ENCODE measurements around the gene FBXO34.

FBXO34 gene

DNA sequence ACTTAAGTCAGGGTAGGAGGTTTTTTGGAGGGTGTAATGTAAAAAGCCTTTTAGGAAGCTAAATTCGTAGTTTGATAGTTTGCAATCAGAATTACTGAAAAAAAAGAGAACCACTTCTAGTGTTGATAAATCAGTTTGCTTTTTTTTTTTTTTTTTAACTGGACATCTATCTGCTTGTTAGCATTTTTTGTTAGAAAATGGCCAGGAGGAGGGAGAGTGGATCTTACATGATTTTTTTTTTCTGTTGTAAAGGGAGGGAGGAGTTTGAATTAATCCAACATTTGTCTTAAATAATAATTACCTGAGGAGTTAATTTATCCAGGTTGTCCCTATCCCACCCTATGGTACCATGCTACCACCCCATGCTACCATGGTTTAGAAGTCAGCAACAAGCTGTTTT lies 1.2 kb downstream of the FBXO34 start:
- DNase-seq, result no peak

DNA sequence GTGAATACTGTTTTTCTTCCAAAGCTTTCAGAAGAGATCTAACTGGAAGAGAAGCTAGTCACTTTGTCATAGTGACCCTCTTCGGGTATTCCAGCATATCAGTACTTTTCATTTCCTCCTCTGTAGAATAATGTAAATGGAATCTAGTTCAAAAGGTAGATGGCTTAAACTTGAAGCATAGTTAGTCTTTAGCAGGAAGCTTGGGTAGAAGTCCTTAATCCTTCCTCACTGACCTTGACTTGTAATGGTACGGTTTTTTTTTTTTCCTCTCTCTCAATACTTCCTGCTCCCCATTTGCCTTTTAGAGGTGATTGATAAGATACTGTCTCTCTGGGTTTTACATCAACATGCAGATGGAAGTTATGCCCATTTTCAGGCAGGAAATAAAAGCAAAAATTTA lies 1.7 kb downstream of the FBXO34 start:
- no peak for DNase-seq

DNA sequence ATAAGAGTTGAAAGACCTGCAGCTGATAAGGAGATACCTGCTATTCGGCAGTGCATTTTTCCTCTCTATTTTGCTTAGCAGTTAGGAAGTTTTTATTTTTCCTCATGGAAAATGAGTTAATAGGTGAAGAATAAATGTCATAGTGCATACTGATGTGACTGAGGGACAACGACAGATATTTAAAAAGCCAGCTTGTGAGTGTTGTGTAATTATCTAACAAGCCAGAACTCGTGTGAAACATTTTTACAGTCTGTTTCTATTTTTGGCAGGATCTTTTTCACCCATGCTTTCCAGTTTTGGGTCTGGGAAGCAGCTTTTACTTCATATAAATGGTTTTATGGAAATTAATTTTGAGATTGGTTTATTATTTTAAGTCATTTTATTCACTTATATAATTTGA lies 2.9 kb downstream of the FBXO34 start:
- no peak for DNase-seq

DNA sequence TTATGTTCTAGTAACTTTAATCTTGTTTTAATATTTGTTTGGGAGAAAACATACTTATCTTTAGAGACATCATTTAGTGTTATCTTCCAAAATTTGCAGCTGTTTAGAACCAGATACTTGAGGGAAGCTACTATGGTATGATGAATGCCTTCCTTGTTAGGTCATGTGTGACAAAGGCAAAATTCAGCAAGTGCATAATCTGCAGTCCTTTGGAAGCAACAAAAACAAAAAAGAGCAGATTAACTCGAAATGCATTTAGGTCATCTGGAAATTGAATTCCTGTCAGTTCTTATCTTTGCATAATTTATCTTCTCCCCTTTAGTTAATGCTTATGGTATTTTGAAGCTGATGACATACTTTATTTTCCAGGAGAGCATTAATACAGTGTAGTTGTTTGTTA lies 3.5 kb downstream of the FBXO34 start:
- DNase-seq, result no peak

DNA sequence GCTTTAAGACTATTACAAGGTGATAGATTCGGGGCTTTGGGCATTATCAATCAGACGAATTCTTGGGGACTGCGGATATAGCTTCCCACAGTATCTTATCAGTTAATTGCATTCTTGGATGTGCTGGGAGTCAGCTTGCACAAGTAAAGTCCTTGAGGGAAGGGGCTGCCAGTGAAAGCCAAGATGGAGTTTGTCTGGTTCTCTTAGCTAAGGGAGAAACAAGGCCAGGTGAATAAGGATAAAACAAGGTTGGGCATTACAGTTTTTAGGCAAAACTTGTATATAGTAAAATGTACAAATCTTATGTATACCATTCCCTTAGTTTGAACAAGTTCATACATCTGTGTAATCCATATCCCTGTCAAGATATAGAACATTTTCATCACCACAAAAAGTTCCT lies 5.5 kb downstream of the FBXO34 start:
- DNase-seq, result no peak

DNA sequence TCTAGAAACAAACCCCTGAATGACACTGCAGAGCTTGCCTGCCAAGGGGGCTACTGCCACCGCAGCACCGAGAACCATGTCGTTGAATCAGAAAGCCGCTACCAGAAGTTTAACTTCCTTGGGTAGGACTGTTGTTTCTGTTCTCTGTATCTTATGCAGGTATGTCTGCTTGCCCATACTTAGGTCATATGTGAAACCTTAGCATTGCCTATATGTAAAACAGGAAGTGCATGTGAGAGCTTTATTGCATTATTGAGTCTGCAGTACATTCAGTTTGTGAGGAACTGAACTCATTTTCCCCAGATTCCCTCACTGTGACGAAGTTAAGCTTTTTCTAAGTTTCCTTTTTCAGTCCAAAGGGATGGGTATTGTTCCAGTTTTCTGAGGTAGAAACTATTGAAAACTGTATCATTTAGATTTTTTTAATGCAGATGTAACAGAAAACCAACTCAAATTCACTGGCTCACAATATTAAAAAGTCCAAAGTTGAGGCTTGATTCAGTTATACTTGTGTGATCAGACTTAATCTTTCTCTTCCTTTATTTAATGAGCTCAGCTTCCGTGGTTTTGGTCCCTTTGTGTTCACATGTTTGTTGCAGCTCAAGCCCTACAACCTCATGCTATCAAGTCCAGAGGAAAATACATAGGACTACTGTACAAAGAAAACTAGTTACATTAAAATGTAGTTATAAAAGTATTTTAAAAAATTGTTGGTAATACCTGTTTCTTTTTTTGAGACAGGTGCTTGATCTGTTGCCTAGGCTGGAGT lies 6.9 kb downstream of the FBXO34 start:
- no peak for DNase-seq

DNA sequence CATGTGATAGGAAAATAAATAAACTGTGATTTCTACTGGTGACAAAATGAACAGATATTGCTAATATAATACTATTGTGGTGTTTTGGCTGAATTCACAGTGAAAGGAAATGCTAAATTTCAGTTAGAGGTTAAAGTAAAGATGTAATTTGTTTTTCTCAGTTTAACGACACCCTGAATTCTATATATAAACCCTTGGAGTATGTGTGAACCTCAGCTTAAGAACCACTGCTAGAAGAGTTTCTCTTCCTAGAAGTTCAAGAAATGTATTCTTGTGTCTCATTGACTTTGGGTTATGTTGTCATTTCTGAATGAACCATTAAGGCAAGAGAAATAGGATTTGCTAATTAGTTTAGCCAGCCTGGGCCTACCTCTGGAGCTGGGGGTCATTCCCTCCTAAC lies 8.2 kb downstream of the FBXO34 start:
- DNase-seq, result no peak

DNA sequence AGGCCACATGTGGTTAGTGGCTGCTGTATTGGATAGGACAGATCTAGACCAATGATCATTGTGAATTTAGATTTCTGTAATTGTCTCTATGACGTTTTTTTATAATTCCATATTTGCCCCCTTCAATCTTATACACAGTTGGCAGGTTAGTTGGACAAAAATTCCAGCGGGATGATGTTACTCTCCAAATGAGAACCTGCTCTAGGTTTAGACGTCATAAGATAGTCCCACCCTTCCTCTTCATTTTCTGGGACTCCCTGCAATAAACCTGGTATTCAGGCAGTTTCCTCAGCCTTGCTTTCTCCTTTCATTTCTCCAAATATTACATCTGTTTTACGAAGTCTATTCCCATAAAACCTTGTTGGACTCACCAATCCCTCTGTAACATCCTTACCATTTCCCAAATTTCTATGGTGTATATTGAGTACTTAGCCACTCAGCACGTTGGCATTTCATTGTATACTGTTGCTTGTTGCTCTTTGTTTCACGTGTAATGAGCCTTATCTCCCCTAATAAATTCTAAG lies 10.2 kb downstream of the FBXO34 start:
- DNase-seq, result no peak

DNA sequence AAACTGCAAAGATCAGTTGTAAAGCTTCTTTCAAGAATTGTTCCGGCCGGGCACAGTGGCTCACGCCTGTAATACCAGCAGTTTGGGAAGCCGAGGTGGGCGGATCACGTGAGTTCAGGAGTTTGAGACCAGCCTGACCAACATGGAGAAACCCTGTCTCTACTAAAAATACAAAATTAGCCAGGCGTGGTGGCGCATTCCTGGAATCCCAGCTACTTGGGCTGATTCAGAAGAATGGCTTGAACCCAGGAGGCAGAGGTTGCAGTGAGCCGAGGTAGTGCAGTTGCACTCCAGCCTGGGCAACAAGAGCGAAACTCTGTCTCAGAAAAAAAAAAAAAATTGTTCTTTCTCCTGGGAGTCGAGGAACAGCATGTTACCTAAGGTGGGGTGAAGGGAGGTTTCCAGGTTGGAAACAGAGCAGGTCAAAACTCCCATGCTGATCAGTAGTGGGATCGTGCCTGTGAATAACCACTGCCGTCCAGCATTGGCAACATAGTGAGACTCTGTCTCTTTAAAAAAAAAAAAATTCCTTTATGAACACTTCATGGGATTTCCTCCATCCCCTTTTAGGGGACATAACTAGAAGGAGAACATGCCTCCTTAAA lies 13.9 kb downstream of the FBXO34 start:
- DNase-seq, result no peak

DNA sequence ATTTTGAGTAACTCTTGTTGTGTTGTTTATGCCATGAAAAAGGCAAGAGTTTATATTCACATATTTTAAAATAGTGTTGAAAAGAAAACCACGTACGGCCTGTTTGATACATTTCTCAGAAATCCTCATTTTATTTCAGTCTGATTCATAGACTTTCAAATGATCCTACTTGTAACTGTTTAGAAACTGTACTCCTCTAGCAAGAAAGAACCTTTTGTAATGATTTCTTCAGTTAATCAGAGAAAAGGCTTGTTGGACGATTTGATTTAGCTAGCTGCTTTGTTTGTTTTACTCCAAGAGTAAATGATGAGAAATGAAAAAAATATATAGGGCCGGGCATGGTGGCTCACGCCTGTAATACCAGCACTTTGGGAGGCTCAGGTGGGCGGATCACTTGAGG lies 17.2 kb downstream of the FBXO34 start:
- DNase-seq, result no peak

DNA sequence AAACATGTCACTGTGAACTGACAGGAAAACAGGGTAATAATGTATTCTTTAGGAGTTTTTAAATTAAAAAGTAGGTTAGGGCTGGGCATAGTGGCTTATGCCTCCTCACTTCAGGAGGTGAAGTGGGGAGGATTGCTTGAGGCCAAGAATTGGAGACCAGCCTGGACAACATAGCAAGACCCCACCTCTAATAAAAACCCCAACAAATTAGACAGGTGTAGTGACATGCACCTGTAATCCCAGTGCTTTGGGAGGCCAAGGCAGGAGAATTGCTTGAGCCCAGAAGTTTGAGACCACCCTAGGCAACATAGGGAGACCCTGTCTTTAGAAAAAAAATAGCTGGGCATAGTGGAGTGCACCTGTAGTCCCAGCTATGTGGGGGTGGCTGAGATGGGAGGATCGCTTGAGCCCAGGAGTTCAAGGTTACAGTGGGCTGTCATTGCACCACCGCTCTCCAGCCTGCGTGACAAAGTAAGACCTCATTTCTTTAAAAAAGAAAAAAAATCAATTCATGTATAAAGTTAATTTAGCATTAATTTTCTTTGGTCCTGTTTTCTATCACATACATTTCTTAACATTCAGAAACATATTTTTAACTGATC lies 20.4 kb downstream of the FBXO34 start:
- no peak for DNase-seq

DNA sequence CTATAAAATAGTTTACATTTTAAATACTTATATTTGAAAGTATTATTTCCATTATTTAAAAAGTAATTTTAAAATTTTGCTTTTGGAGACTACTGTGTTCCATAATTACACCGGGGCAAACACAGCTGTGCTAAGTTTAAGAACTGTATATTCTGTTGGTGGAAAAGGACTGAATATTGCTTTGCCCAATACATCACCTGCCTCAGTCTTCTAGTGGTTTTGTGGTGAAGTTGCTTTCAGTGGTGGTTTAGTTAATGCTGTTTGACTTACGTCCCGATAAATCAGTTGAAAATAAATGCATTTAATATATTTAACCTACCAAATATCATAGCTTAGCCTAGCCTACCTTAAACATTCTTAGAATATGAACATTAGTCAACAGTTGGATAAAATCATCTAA lies 23.4 kb downstream of the FBXO34 start:
- no peak for DNase-seq

DNA sequence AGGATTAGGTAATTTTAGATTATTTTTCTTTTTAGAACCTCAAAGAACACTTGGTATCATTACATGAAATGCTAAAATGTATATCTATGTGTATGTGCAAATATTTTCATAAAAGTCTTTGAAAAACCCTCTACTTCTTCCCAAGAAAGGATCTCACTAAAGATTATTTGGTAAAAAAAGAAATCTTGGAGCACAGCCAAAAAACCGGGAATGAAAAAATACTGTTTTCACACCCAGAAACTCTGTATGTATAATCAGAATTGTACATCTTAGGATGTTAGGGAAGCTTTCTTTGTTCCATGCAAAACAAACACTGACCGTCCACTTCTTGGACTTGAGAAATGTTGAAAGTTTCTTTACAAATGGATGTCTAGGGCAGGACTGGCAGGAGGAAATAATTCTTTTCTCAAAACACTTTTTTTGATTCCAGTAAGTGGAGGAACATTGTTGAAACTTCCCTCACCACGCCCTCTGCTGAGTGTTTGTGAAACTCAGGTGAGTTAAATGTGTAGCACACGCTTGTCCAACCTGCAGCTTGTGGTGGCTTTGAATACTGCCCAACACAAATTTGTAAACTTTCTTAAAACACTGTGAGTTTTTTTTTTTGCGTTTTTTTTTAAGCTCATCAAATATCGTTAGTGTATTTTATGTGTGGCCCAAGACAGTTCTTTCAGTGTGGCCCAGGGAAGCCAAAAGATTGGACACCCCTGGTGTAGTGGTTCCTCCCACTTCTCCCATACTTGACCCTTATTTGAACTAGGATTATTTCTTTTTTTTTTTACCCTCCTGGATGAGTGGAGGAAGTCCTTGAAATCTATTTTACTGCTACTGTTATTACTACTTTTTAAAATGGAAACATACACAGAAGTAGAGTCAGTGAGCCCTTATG lies 26.6 kb downstream of the FBXO34 start:
- DNase-seq, result no peak

DNA sequence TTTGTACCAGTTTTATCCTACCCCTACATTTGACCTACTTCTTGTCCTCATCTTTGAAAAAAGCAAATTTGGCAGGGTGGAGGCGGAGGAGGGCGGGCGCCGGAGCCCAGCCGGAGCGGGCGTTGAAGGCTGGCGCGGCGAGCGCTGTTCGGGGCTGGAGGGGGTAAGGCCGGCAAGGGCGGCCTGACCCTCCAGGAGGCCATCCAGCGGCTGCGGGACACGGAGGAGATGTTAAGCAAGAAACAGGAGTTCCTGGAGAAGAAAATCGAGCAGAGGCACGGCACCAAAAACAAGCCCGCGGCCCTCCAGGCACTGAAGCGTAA lies 27.2 kb downstream of the FBXO34 start:
- no peak for DNase-seq

DNA sequence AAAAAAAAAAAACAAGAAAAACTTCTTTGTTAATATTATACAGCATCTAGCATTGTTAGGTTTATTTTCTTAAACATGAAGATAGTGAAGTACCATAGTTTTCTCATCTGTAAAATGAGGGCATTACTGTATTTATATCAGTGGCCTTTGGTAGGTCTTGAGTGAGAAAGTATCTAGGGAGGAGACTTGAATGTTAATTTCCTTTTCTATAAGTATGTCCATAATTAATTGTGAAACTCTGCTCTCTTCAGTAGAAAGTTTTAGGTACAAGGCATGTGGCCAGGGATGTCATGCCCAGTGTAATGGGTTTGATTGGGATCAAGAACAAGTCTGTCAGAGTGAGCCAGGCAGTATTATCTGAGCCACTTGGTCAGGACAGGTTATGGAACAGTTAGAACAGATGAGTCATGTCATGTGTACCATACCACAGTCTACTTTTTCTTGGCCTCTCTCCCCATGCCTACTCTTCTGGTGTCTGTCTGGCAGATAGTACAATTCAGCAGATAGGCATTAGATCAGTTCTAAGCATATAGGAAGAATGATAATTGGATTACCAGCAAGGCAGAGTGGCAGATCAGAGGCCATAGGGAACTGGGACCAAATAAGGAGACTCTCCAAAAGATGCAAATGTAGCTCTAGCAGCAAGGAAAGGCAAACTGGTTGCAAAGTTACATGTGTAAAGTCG lies 30.4 kb downstream of the FBXO34 start:
- DNase-seq, result no peak

DNA sequence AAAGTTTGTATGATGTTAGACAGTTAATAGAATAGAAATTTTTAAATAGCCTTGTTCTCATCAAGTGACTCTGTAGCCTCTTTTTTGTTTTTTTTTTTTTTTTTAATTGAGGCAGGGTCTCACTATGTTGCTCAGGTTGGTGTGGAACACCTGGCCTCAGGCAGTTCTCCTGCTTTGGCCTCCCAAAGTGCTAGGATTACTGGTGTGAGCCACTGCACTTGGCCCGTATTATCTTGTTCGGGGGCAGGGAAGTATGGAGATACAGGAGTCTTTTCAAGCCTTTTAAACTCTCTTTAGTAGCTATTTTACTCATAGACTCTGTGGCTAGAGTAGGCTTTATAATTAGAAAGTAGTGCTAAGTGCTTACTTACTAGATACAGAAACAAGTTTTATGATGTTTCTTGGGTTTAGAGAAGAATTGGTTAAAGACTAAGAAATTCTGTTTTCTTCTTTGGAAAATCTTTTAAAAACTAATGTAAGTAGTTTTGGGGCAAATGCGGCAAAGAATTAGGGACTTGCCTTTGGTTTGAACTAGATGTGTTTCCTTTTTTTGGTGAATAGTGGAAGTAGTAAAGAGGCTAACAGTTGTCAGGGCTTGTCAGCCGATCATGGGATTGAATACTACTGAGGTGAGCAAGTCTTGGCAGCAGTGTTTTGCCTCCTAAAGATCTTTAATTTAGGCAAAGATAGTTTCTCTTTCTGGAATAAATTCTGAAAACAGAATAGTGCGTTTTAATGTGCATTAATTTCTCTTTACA lies 31.3 kb downstream of the FBXO34 start:
- DNase-seq, result no peak

DNA sequence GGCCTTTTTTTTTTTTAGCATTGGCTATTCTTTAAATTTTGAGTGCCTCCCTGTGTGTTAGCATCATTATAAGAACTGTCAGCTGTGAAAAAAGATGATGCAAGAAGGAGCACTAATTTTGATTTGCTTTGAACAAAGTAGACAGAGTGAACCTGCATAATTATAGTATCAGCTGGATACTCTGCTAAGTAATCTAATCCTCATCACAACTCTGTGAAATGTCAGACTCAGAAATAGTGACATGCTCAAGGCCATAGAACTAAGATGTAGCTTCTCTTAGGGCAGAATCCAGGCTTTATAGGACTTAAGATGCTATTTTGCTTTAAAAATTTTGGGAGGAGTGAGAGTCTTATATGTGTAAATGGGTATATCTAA lies 31.9 kb downstream of the FBXO34 start:
- DNase-seq, result no peak

DNA sequence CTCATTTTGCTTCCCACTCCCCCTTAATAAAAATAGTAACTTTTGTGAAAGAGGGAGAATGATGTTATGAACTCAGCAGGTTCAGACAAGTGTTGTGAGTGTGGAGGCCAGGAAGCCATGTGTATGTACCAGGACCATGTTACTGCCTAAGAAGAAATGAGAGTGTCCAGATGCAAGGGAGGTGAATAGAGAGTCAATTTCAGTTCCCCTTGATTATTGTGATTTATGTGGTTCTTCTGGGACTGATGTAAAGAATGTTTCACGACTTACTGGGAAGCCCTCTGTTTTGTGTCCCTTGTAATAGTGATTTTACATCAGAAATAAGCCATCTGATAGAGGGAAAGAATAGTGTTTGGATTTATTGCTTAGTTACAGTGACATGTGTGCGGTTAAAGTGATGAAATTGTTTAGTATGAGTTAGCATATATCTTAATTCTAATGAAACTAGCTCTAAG lies 32.5 kb downstream of the FBXO34 start:
- no peak for DNase-seq

DNA sequence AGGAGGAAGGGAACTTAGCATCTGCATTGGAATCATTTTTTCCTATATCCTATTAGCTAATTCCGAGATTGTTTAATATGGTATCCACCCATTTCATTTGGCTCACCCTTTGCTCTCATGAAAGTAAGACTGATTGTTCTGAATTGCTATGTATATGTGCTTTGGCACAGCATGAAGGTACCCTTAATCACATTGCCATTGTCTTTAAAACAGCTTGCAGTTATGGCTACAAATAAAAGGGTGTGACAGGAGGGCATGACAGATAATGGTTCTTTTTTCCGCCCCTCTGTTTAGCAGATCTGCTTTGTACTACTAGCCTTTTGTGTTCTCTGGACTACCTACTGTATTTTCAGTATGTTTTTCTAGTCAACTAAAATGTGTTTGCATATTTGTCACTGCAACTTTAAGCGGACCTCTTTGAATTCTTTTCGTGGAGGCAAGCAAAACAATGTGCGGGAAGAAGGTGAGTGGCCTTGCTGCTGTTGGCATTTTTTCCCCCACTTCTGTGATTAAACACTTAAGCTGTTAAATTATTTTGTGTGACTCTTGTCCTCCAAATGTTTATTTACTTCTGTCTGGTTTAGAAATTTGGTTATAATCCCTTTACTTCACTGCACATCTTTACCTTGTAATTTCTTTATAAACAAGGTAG lies 35.8 kb downstream of the FBXO34 start:
- DNase-seq, result peak; percentile 32

DNA sequence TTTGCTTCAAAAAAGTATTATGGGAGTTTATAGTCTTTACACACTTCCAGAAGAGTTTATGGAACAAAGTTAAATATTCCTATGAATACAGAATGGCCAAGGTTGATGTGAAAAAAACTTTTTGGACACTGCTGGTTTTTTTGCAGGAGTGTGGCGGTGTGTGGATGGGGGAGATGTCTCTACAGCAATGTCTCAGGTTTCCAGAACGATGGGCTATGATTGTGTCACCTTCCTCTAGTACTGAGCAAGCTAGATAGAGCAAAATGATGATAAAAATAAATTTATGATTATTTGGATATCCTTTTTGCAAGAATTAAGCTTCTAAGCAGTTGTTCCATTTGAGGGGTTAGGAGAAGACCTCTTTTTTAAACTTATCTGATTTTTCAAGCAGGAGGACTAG lies 37.9 kb downstream of the FBXO34 start:
- no peak for DNase-seq

DNA sequence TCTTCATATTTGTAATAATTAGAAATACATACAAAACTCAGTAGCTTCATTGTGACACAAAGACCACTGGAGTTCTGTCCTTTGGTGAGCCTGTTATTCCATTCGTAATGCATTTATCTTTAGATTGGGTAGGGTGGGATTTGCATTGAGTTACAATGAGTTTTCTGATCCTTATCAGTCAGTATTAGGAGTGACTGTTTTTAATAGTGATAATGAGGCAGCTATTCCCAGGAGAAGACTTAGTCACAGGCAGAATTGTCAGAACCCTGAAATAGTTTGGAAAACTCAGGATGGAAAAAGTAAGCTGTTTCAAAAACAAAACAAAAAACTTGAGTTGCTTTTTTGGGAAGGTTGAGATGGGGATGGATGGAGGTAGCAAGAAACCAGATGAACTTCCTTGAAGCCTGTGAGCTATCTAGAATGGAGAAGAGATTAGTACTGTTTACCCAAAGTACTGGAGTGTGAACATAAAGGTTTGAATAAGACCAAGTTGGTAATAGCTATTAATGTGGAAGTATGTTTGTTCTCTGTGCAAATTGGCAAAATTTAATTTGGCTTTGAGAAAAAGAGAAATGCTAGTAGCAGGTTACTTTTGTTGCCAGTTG lies 38.6 kb downstream of the FBXO34 start:
- DNase-seq, result no peak

Measured in DMS153 (cell line).